IPS-18c (cell line): ENCODE measurements around the gene KLRF1.
"Not testable (repeated sequence)": the region's sequence is repeated elsewhere in the genome, so short reads cannot be mapped to it uniquely, and the experiment has no call there.

Source experiments
- H3K4me3 ChIP-seq: 2 replicates; pipeline ENCODE4 v1.7.0; 2013; ENCODE audit warnings: low read depth, mild to moderate bottlenecking, low read length, moderate library complexity; ENCODE audit not compliant: insufficient read depth
- H3K9me3 ChIP-seq: one replicate; pipeline ENCODE4 v1.6.1; 2013; ENCODE audit warnings: mild to moderate bottlenecking, low read length, moderate library complexity; ENCODE audit not compliant: control insufficient read depth, insufficient read depth

The KLRF1 gene

GRCh38 chr12:9851927-9852326, 24.6 kb downstream of the KLRF1 start:
- peaks cover 2% of the 10 kb centered on the region for H3K9me3 ChIP-seq

GRCh38 chr12:9856151-9856550, 28.9 kb downstream of the KLRF1 start:
- no peaks in the 10 kb centered on the region for H3K9me3 ChIP-seq
- no peak overlapping the region for H3K4me3 ChIP-seq

More at GRCh38 chr12:9851927-9852326, 24.6 kb downstream of the KLRF1 start:
- H3K4me3 ChIP-seq = no peak overlapping the region

- Histone ChIP-seq H3K4me3 (no peak overlapping the region), H3K9me3 (no peaks in the 10 kb centered on the region)
Measured at GRCh38 chr12:9856894-9857293, 29.6 kb downstream of the KLRF1 start.

GRCh38 chr12:9858135-9858534, 30.9 kb downstream of the KLRF1 start:
- H3K4me3 ChIP-seq = no peak overlapping the region
- H3K9me3 ChIP-seq = no peaks in the 10 kb centered on the region

- no peaks in the 10 kb centered on the region for H3K9me3 ChIP-seq
- no peak overlapping the region for H3K4me3 ChIP-seq
Measured at GRCh38 chr12:9864913-9865675, 37.8 kb downstream of the KLRF1 start.

- Histone ChIP-seq H3K4me3 (no peak overlapping the region), H3K9me3 (no peaks in the 10 kb centered on the region)
Measured at GRCh38 chr12:9866860-9867269, 39.6 kb downstream of the KLRF1 start.

- no peak overlapping the region for H3K4me3 ChIP-seq
- H3K9me3 ChIP-seq = no peaks in the 10 kb centered on the region
Measured at GRCh38 chr12:9867531-9867930, 40.2 kb downstream of the KLRF1 start.

- H3K9me3 ChIP-seq = no peaks in the 10 kb centered on the region
- H3K4me3 ChIP-seq = no peak overlapping the region
Measured at GRCh38 chr12:9868311-9868801, 41.1 kb downstream of the KLRF1 start.

GRCh38 chr12:9868951-9869306, 41.6 kb downstream of the KLRF1 start:
- no peaks in the 10 kb centered on the region for H3K9me3 ChIP-seq
- no peak overlapping the region for H3K4me3 ChIP-seq

- no peaks in the 10 kb centered on the region for H3K9me3 ChIP-seq
- H3K4me3 ChIP-seq = no peak within 1 kb of the TSS
Measured at GRCh38 chr12:9869307-9870161, 42.3 kb downstream of the KLRF1 start, which contains the start of gene CLEC2B. Gene CLEC2B (minus strand): TSS chr12:9869354.

- Histone ChIP-seq H3K4me3 (no peak overlapping the region), H3K9me3 (no peaks in the 10 kb centered on the region)
Measured at GRCh38 chr12:9870286-9870866, 43.1 kb downstream of the KLRF1 start.

- no peak overlapping the region for H3K4me3 ChIP-seq
- no peaks in the 10 kb centered on the region for H3K9me3 ChIP-seq
Measured at GRCh38 chr12:9872162-9872561, 44.9 kb downstream of the KLRF1 start.

GRCh38 chr12:9872742-9873141, 45.5 kb downstream of the KLRF1 start:
- H3K9me3 ChIP-seq = no peaks in the 10 kb centered on the region
- H3K4me3 ChIP-seq = no peak overlapping the region

- not testable (repeated sequence) for H3K9me3 ChIP-seq, H3K4me3 ChIP-seq
Measured at GRCh38 chr12:9876120-9876519, 48.8 kb downstream of the KLRF1 start.

GRCh38 chr12:9880532-9881078, 53.3 kb downstream of the KLRF1 start:
- H3K9me3 ChIP-seq = peaks cover 2% of the 10 kb centered on the region
- H3K4me3 ChIP-seq = no peak overlapping the region

GRCh38 chr12:9881246-9881645, 54.0 kb downstream of the KLRF1 start, which contains the start of gene KLRF2:
Gene KLRF2 (plus strand): TSS chr12:9881489. CDS start chr12:9881596, 107 bp downstream.
- Histone ChIP-seq H3K4me3 (no peak within 1 kb of the TSS; the same call in 1 of the 2 replicates), H3K9me3 (peaks cover 2% of the 10 kb centered on the region)

GRCh38 chr12:9881988-9882387, 54.7 kb downstream of the KLRF1 start:
- Histone ChIP-seq H3K4me3 (no peak overlapping the region), H3K9me3 (peaks cover 2% of the 10 kb centered on the region)
